H1 (cell line): Measurements from ENCODE around the gene DMAC2.

Source experiments
- CTCF ChIP-seq, 3 experiments: IDR thresholded peaks; 1 replicate in 2 of 3; 2 replicates in 1 of 3; pipeline versions ENCODE4 v1.5.1 to v1.6.1; 2011; ENCODE audit warnings: low read length in 3 of 3, mild to moderate bottlenecking in 3 of 3, inconsistent platforms in 2 of 3, low read depth in 1 of 3, moderate library complexity in 1 of 3; ENCODE audit not compliant: insufficient read depth in 1 of 3; ENCODE audit errors: control extremely low read depth in 1 of 3
- EP300 ChIP-seq, 2 experiments: IDR thresholded peaks; 1 replicate in 1 of 2; 2 replicates in 1 of 2; pipeline ENCODE4 v1.6.1; 2011 to 2012; ENCODE audit warnings: low read depth in 2 of 2, low read length in 2 of 2, mild to moderate bottlenecking in 2 of 2, borderline replicate concordance in 1 of 2, inconsistent platforms in 1 of 2, moderate library complexity in 1 of 2
- EZH2 ChIP-seq: fragments of 200-600 bp; sonication (generic); IDR thresholded peaks from 2 replicates; pipeline ENCODE4 v1.7.1; 2012; ENCODE audit warnings: low read depth, mild to moderate bottlenecking, moderate library complexity, low read length, inconsistent platforms; ENCODE audit not compliant: severe bottlenecking
- KDM1A ChIP-seq: fragments of 200-600, 300-600 bp; sonication (generic); IDR thresholded peaks from 2 replicates; pipeline ENCODE4 v1.7.1; 2016; ENCODE audit warnings: mild to moderate bottlenecking, low read length, borderline replicate concordance
- KDM4A ChIP-seq: IDR thresholded peaks from one replicate; pipeline ENCODE4 v1.7.1; 2012; ENCODE audit warnings: low read depth, mild to moderate bottlenecking, moderate library complexity, low read length, inconsistent platforms; ENCODE audit not compliant: severe bottlenecking
- MAX ChIP-seq: IDR thresholded peaks from 2 replicates; pipeline ENCODE4 v1.6.1; 2012; ENCODE audit warnings: inconsistent platforms
- POLR2AphosphoS5 ChIP-seq: IDR thresholded peaks from 2 replicates; pipeline ENCODE4 v1.6.1; 2011; ENCODE audit warnings: low read depth, low read length
- RNF2 ChIP-seq: fragments of 200-900, 300-1000 bp; sonication (generic); IDR thresholded peaks from 2 replicates; pipeline ENCODE4 v1.7.1; 2016; ENCODE audit warnings: borderline replicate concordance, low read depth, mild to moderate bottlenecking, antibody characterized with exemption, low read length; ENCODE audit not compliant: poor library complexity, severe bottlenecking; ENCODE audit errors: missing control alignments
- SRF ChIP-seq: IDR thresholded peaks from 2 replicates; pipeline ENCODE4 v1.6.1; 2011; ENCODE audit warnings: mild to moderate bottlenecking, low read depth, low read length, moderate library complexity
- TAF1 ChIP-seq: IDR thresholded peaks from 2 replicates; pipeline ENCODE4 v1.6.1; 2011; ENCODE audit warnings: mild to moderate bottlenecking, low read depth, low read length
- TEAD4 ChIP-seq: IDR thresholded peaks from 2 replicates; pipeline ENCODE4 v1.6.1; 2012; ENCODE audit warnings: low read depth, low read length, inconsistent platforms, mixed read lengths

GRCh38 chr19:41476583-41476982 lies 36.9 kb upstream of the DMAC2 start:
- TF ChIP-seq MAX = no peak
- no peak for TF ChIP-seq CTCF (IDR thresholded peaks at IDR 0.05; ENCODE audit: control extremely low read depth in 1 of 3, insufficient read depth in 1 of 3, low read depth in 1 of 3, low read length in 3 of 3)
- no peak for TF ChIP-seq KDM1A
- TF ChIP-seq EP300 (IDR thresholded peaks at IDR 0.05; ENCODE audit: borderline replicate concordance in 1 of 2, low read depth in 2 of 2, low read length in 2 of 2) = no peak
- no peak for TF ChIP-seq EZH2
- no peak for TF ChIP-seq TEAD4
- no peak for TF ChIP-seq RNF2
- no peak for TF ChIP-seq SRF
- TF ChIP-seq KDM4A = no peak
- TF ChIP-seq TAF1 = no peak
- TF ChIP-seq POLR2AphosphoS5 = no peak
